ENCODE data around the gene SCAP.

The SCAP gene

DNA sequence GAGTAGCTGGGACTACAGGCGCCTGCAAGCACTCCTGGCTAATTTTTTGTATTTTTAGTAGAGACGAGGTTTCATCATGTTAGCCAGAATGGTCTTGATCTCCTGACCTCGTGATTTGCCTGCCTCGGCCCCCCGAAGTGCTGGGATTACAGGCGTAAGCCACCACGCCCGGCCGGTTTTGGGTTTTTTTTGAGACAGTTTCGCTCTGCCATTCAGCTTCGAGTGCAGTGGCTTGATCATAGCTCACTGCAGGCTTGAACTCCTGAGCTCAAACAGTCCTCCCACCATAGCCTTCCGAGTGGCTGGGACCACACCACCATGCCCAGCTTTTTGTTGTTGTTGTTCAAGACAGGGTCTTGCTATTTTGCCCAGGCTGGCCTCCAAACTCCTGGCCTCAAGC is 16.0 kb upstream of the SCAP start:
- Histone ChIP-seq H3K9ac (ENCODE audit: low read length) (no peak overlapping the region), H3K14ac (ENCODE audit: low read length in 2 of 2) (no peak overlapping the region), H2AFZ (ENCODE audit: low read depth, low read length) (no peak overlapping the region), H3K79me1 (replicated peaks; ENCODE audit: low read length, poor library complexity, severe bottlenecking) (peaks cover 7% of the 10 kb centered on the region), H2AK5ac (ENCODE audit: low read length, severe bottlenecking) (no peak overlapping the region), H3K4me3 (ENCODE audit: insufficient read depth in 1 of 2, low read depth in 1 of 2, low read length in 2 of 2) (no peak overlapping the region), H3K36me3 (ENCODE audit: control insufficient read depth in 1 of 2, insufficient read depth in 2 of 2, low read depth in 1 of 2, low read length in 2 of 2) (peaks cover 17 to 26% of the 10 kb centered on the region in 2 experiments), H2BK12ac (ENCODE audit: low read length in 2 of 2) (no peak overlapping the region), H3K27me3 (ENCODE audit: control insufficient read depth in 1 of 2, insufficient read depth in 1 of 2, low read length in 2 of 2) (no peaks in the 10 kb centered on the region), H3K9me3 (ENCODE audit: control insufficient read depth, low read length) (no peaks in the 10 kb centered on the region), H3K27ac (ENCODE audit: low read length, poor library complexity, severe bottlenecking) (no peak overlapping the region), H2BK5ac (ENCODE audit: low read depth, low read length, poor library complexity, severe bottlenecking) (no peak overlapping the region), H3K18ac (ENCODE audit: low read depth in 1 of 2, low read length in 2 of 2) (no peak overlapping the region), H3K4ac (ENCODE audit: low read depth in 1 of 2, low read length in 2 of 2) (no peak overlapping the region), H3K4me1 (ENCODE audit: control insufficient read depth, insufficient read depth, low read depth, low read length) (no peaks in the 10 kb centered on the region), H4K91ac (ENCODE audit: low read length) (no peak overlapping the region), H4K8ac (ENCODE audit: low read length) (no peak overlapping the region), H2BK120ac (ENCODE audit: low read depth, low read length) (no peak overlapping the region), H3K4me2 (ENCODE audit: low read length, poor library complexity, severe bottlenecking) (no peak overlapping the region), H2BK15ac (ENCODE audit: low read depth, poor library complexity, severe bottlenecking) (no peak overlapping the region), H3K23ac (ENCODE audit: low read length in 2 of 2) (no peak overlapping the region)
- 94% methylated on average over 12 of the region's 12 CpGs for WGBS
- no peak for DNase-seq

DNA sequence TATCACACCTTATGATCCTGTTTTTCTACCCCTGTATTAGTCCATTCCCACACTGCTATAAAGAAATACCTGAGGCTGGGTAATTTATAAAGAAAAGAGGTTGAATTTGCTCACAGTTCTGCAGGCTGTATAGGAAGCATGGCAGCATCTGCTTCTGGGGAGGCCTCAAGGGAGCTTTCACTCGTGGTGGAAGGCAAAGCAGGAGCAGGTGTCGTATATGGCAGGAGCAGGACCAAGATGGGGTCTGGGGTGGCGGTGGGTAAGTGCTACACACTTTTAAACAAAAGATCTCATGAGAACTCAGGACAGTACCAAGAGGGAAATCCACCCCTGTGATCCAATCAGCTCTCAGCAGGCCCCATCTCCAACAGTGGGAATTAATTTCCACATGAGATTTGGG is 15.4 kb upstream of the SCAP start:
- no peak overlapping the region for H2AFZ ChIP-seq (ENCODE audit: low read depth, low read length)
- no peaks in the 10 kb centered on the region for H3K9me3 ChIP-seq (ENCODE audit: control insufficient read depth, low read length)

DNA sequence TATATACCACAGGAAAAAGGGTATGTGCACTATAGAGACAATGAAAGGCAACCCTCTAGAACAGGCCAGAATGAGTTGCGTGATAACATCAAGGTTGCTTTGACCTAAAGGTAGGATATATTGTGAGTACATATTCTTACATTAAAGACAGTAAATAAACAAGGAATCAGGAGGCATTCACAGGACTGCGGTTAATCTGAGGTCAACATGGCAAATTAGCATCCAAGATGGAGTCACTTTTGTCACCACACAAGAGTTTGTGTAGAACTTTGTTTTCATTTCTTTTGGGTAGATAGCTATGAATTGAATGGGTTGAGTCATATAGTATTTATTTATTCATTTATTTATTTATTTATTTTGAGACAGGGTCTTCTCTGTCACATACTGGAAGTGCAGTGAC is 11.5 kb upstream of the SCAP start:
- WGBS = 100% methylated on average over 2 of the region's 2 CpGs
- Histone ChIP-seq H3K23ac (ENCODE audit: low read length in 2 of 2) (no peak overlapping the region), H3K18ac (ENCODE audit: low read depth in 1 of 2, low read length in 2 of 2) (no peak overlapping the region)

More for the DNA sequence above, 15.4 kb upstream of the SCAP start:
- H2BK120ac ChIP-seq (ENCODE audit: low read depth, low read length) = no peak overlapping the region
- H2BK5ac ChIP-seq (ENCODE audit: low read depth, low read length, poor library complexity, severe bottlenecking) = no peak overlapping the region
- no peak overlapping the region for H3K18ac ChIP-seq (ENCODE audit: low read depth in 1 of 2, low read length in 2 of 2)
- peaks cover 7% of the 10 kb centered on the region for H3K79me1 ChIP-seq (replicated peaks; ENCODE audit: low read length, poor library complexity, severe bottlenecking)
- H2BK12ac ChIP-seq (ENCODE audit: low read length in 2 of 2) = no peak overlapping the region
- H3K14ac ChIP-seq (ENCODE audit: low read length in 2 of 2) = no peak overlapping the region
- no peak overlapping the region for H4K8ac ChIP-seq (ENCODE audit: low read length)
- no peak overlapping the region for H3K4me2 ChIP-seq (ENCODE audit: low read length, poor library complexity, severe bottlenecking)
- H3K4me3 ChIP-seq (ENCODE audit: insufficient read depth in 1 of 2, low read depth in 1 of 2, low read length in 2 of 2) = no peak overlapping the region
- H3K4ac ChIP-seq (ENCODE audit: low read depth in 1 of 2, low read length in 2 of 2) = no peak overlapping the region
- 97% methylated on average over 3 of the region's 3 CpGs for WGBS
- H3K27ac ChIP-seq (ENCODE audit: low read length, poor library complexity, severe bottlenecking) = no peak overlapping the region
- H2BK15ac ChIP-seq (ENCODE audit: low read depth, poor library complexity, severe bottlenecking) = no peak overlapping the region
- no peaks in the 10 kb centered on the region for H3K27me3 ChIP-seq (ENCODE audit: control insufficient read depth in 1 of 2, insufficient read depth in 1 of 2, low read length in 2 of 2)
- no peak for DNase-seq
- H2AK5ac ChIP-seq (ENCODE audit: low read length, severe bottlenecking) = no peak overlapping the region
- H3K36me3 ChIP-seq (ENCODE audit: control insufficient read depth in 1 of 2, insufficient read depth in 2 of 2, low read depth in 1 of 2, low read length in 2 of 2) = peaks cover 15 to 22% of the 10 kb centered on the region in 2 experiments
- H3K23ac ChIP-seq (ENCODE audit: low read length in 2 of 2) = no peak overlapping the region
- H3K4me1 ChIP-seq (ENCODE audit: control insufficient read depth, insufficient read depth, low read depth, low read length) = no peaks in the 10 kb centered on the region
- no peak overlapping the region for H3K9ac ChIP-seq (ENCODE audit: low read length)
- no peak overlapping the region for H4K91ac ChIP-seq (ENCODE audit: low read length)

DNA sequence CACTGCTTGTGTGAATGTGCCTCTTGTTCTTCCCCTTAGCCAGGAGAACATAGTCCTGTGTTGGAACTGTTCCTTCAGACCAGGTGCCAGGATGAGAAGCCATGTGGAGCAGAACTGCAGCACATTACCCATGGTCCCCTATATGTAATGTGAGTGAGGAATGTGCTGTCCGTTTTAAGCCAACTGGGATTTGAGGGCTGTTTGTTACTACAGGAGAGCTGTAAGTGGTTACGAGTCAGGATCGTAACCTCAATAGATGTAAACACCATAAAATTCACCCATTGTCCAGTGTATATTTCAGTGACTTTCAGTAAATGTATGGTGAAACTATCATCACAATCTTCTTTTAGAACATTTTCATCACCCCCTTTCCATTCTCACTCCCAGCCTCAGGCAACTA is 10.1 kb upstream of the SCAP start:
- H2BK15ac ChIP-seq (ENCODE audit: low read depth, poor library complexity, severe bottlenecking) = no peak overlapping the region
- H3K36me3 ChIP-seq (ENCODE audit: control insufficient read depth in 1 of 2, insufficient read depth in 2 of 2, low read depth in 1 of 2, low read length in 2 of 2) = peaks cover 2 to 4% of the 10 kb centered on the region in 2 experiments
- no peak overlapping the region for H4K8ac ChIP-seq (ENCODE audit: low read length)
- H3K4me1 ChIP-seq (ENCODE audit: control insufficient read depth, insufficient read depth, low read depth, low read length) = no peaks in the 10 kb centered on the region
- no peak overlapping the region for H2AK5ac ChIP-seq (ENCODE audit: low read length, severe bottlenecking)
- H2BK5ac ChIP-seq (ENCODE audit: low read depth, low read length, poor library complexity, severe bottlenecking) = no peak overlapping the region
- no peak overlapping the region for H3K18ac ChIP-seq (ENCODE audit: low read depth in 1 of 2, low read length in 2 of 2)
- H2BK120ac ChIP-seq (ENCODE audit: low read depth, low read length) = no peak overlapping the region
- no peak overlapping the region for H3K4me2 ChIP-seq (ENCODE audit: low read length, poor library complexity, severe bottlenecking)
- no peak overlapping the region for H3K27ac ChIP-seq (ENCODE audit: low read length, poor library complexity, severe bottlenecking)
- H3K9me3 ChIP-seq (ENCODE audit: control insufficient read depth, low read length) = no peaks in the 10 kb centered on the region
- H3K4me3 ChIP-seq (ENCODE audit: insufficient read depth in 1 of 2, low read depth in 1 of 2, low read length in 2 of 2) = no peak overlapping the region
- no peaks in the 10 kb centered on the region for H3K79me1 ChIP-seq (replicated peaks; ENCODE audit: low read length, poor library complexity, severe bottlenecking)
- no peak overlapping the region for H4K91ac ChIP-seq (ENCODE audit: low read length)
- H2BK12ac ChIP-seq (ENCODE audit: low read length in 2 of 2) = no peak overlapping the region
- H3K14ac ChIP-seq (ENCODE audit: low read length in 2 of 2) = no peak overlapping the region
- peak overlapping the region in 1 of 2 experiments; percentile 17 for H3K4ac ChIP-seq (ENCODE audit: low read depth in 1 of 2, low read length in 2 of 2)
- H3K23ac ChIP-seq (ENCODE audit: low read length in 2 of 2) = no peak overlapping the region
- WGBS = 0% methylated on average over 1 of the region's 3 CpGs
- H3K27me3 ChIP-seq (ENCODE audit: control insufficient read depth in 1 of 2, insufficient read depth in 1 of 2, low read length in 2 of 2) = no peaks in the 10 kb centered on the region
- no peak overlapping the region for H3K9ac ChIP-seq (ENCODE audit: low read length)
- no peak overlapping the region for H2AFZ ChIP-seq (ENCODE audit: low read depth, low read length)
- peak; percentile 39 for DNase-seq

More for the DNA sequence above, 11.5 kb upstream of the SCAP start:
- H3K4ac ChIP-seq (ENCODE audit: low read depth in 1 of 2, low read length in 2 of 2) = no peak overlapping the region
- H2AFZ ChIP-seq (ENCODE audit: low read depth, low read length) = no peak overlapping the region
- no peak for DNase-seq
- H4K8ac ChIP-seq (ENCODE audit: low read length) = no peak overlapping the region
- no peak overlapping the region for H3K14ac ChIP-seq (ENCODE audit: low read length in 2 of 2)
- no peak overlapping the region for H3K27ac ChIP-seq (ENCODE audit: low read length, poor library complexity, severe bottlenecking)
- peaks cover 2 to 9% of the 10 kb centered on the region in 2 experiments for H3K36me3 ChIP-seq (ENCODE audit: control insufficient read depth in 1 of 2, insufficient read depth in 2 of 2, low read depth in 1 of 2, low read length in 2 of 2)
- H2BK5ac ChIP-seq (ENCODE audit: low read depth, low read length, poor library complexity, severe bottlenecking) = no peak overlapping the region
- no peak overlapping the region for H2BK120ac ChIP-seq (ENCODE audit: low read depth, low read length)
- H2AK5ac ChIP-seq (ENCODE audit: low read length, severe bottlenecking) = no peak overlapping the region
- no peaks in the 10 kb centered on the region for H3K9me3 ChIP-seq (ENCODE audit: control insufficient read depth, low read length)
- no peak overlapping the region for H4K91ac ChIP-seq (ENCODE audit: low read length)
- H2BK15ac ChIP-seq (ENCODE audit: low read depth, poor library complexity, severe bottlenecking) = no peak overlapping the region
- H3K27me3 ChIP-seq (ENCODE audit: control insufficient read depth in 1 of 2, insufficient read depth in 1 of 2, low read length in 2 of 2) = no peaks in the 10 kb centered on the region
- no peak overlapping the region for H2BK12ac ChIP-seq (ENCODE audit: low read length in 2 of 2)
- H3K4me1 ChIP-seq (ENCODE audit: control insufficient read depth, insufficient read depth, low read depth, low read length) = no peaks in the 10 kb centered on the region
- no peak overlapping the region for H3K9ac ChIP-seq (ENCODE audit: low read length)
- H3K4me2 ChIP-seq (ENCODE audit: low read length, poor library complexity, severe bottlenecking) = no peak overlapping the region
- H3K79me1 ChIP-seq (replicated peaks; ENCODE audit: low read length, poor library complexity, severe bottlenecking) = peaks cover 3% of the 10 kb centered on the region
- no peak overlapping the region for H3K4me3 ChIP-seq (ENCODE audit: insufficient read depth in 1 of 2, low read depth in 1 of 2, low read length in 2 of 2)
